Hematopoietic multipotent progenitor cell treated with erythropoietin and hydrocortisone succinate and interleukin-3 and kit ligand, for 4 days (in vitro differentiated cells): ENCODE measurements around the gene EXOC2.

Experiments used
- DNase-seq: peaks from one replicate; pipeline ENCODE4 v3.0.0-alpha.2; 2015

The EXOC2 gene

GRCh38 chr6:492816-493414, 200.0 kb downstream of the EXOC2 start:
- no peak for DNase-seq

DNA sequence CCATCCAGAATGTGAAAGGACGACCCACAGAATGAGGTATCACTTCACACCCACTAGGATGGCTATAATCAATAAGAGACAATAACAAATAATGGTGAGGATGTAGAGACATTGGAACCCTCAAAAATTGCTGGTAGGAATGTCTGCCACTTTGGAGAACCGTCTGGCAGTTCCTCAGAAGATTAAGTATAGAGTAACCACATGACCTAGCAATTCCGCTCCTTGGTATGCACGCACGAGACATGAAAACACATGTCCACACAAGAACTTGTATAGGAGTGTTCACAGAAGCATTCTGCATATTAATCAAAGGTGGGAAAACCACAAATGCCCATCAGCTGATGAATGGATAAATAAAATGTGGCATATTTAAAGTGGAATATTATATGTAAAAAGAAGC, 200.8 kb downstream of the EXOC2 start:
- no peak for DNase-seq

DNA sequence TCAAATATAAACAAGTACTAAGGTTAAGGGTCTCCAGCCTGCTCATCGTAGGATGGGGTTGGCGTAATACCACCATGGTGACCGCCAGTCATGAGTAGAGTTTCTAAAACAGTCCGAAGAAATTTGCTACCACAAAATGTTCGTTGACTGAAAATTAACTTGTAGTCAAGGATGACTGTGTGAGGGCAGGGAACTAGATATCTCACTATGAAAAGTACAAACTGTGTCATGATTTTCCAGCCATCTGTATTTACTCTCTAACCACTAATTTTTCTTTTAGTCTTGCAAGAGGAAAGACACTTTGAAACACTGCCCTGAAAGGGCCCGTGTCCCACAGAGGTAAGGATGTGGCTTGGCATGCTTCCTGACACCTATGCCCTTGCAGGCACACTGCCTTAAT, 201.7 kb downstream of the EXOC2 start:
- DNase-seq: peak; percentile 23

DNA sequence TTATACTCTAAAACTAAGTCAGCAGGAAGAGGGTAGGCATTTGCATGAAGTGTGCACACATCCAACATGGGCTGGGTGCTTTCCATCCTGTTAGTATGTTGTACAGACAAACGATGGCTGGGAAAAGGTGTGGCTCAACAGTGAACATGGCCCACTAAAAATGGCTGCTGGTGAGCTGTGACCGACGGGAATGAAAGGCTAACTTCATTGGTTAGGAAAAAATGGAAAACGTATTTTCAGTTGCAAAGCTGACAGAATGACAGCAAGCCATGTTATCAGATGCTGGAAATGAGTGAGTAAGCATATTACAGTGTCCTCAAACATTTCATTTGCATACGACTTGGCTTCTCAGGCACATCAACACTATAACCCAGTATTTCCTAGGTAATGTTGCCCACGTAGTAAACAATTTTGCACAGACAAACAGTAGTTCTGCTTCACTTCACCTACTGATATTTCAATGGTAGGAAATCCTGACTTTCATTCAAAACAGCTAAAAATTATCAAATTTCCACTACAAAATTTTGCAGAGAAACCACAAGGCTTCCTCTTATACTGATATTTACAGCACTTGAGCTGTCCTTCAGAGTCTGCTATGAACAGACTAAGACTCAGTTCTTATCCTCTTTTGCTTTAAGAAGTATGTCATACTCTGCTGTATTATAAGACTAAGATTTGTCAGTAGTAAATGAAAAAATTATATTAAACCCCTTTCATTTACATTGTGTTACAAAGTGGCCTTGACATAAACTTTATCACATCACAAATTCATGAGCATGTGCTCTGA, 202.5 kb downstream of the EXOC2 start:
- DNase-seq: peak; percentile 60

GRCh38 chr6:489762-490161, 203.2 kb downstream of the EXOC2 start:
- DNase-seq: no peak

DNA sequence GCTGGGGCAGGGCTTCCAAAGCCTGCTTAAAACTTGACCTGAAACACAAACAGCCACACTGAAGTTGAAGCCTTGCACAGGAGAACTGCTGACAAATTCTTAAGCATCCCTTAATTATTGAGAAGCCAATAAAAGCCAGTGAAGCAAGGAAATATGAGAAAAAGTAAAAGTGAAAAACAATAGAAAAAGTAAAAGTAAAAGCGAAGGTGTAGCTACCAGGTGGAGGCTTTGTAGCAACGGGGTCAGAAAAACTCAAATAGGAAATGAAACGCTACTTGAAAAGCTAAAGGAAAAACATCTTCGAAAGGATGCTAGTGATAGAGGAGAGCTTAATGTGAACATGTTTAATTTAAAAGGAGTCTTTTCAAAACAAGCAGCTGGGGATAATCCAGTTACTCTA, 203.9 kb downstream of the EXOC2 start:
- no peak for DNase-seq

- no peak for DNase-seq
These were observed 205.0 kb downstream of the EXOC2 start for GRCh38 chr6:487956-488355.

DNA sequence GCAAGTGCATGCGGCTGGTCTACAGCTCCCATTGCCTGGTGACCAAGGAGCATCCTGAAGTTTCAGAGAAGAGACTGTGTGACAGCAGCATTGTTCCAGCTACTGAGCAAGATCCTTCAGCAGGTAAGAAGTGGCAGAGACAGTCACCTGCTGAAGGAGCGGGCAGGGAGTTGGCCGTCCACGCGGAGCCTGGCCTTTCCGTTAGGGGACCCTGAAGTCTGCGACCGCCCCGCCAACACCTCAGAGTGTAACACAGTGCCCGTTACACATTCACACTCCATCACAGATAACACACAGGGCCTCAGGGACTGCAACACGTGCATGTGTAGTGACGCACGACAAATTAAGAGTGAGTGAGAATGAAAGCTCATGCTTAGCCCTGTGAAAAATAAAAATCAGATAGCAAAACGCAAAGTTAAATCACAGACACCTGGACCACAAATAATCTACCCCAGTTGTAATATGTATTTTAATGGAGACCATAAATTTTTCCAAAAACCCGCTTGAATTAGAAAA, 207.2 kb downstream of the EXOC2 start:
- DNase-seq: no peak

GRCh38 chr6:484746-485145, 208.2 kb downstream of the EXOC2 start:
- DNase-seq: no peak

- no peak for DNase-seq
These were observed 208.7 kb downstream of the EXOC2 start for GRCh38 chr6:484086-484745.

DNA sequence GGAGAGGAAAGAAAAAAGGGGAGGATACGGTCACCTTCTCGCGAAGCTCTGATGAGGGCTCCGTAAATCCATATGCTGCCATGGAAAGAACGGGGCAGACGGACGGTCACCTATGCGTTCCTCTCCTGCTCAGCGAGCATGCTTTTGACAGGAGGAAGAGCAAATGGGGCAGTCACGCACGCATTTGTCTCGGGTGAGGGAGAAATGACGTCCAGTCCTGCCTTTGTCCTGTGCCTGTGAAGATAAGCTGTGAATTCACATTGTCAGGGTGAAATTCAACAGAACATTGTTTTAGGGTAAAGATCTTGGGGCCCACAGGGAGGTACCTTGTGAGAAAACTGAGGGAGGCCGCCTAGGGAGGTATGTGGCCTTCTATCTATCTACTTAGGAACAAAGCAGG, 217.6 kb downstream of the EXOC2 start:
- no peak for DNase-seq

DNA sequence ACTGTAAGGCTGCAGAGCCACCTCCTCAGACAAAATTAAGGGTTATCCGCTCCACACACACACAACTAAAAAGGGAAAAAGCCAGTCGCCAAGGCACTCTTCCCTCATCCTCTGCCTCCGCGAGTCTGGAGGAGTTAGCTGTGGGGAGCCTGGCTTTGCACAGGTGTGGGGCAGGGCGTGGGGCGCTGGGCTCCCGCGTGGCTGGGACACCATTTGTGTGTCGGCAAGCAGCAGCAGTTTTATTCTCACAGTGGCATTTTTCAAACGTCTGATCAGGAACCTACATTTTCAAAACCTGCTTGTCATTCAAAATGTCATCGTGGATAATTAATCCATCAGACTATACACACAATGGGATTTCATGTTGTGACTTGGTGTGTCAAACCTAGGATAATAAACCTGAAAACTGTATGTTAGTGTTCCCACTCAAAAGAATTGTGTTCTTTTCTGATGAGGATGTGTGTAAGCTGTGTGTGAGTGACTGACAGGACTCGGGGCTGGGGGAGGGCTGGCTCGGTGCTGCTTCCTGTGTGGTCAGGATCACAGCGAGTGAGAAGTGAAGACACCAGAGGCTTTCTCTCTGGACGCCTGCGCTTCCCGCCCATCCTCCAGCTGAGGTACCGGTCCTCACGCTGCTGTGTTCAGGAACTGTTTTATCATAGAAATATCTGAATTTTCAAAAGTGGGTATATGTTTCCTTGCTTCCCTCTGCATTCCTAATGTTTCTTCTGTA, 218.3 kb downstream of the EXOC2 start:
- DNase-seq: peak; percentile 82

- DNase-seq: no peak
These were observed 219.0 kb downstream of the EXOC2 start for GRCh38 chr6:473768-474452.

DNA sequence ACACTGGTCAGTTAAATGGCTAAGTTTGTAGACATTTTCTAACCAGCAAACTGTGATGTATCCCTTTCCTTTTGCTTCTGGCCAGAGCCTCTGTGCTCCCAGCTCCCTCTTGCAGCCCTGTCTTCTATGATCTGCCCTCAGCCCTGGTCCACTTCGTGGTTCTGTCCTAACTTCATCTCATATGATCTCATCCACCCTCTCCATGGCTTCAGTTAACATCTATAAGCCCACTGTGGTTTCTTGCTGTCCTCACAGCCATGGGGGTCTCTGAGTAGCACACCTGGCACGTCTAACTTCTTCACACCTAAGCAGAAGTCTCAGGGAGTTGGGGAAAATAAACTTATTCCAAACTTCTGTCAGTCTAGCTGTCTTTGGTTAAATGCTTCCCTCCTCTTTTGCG, 219.6 kb downstream of the EXOC2 start:
- no peak for DNase-seq

- no peak for DNase-seq
These were observed 222.0 kb downstream of the EXOC2 start for GRCh38 chr6:470901-471448.

- no peak for DNase-seq
These were observed 222.7 kb downstream of the EXOC2 start for GRCh38 chr6:470051-470900.

DNA sequence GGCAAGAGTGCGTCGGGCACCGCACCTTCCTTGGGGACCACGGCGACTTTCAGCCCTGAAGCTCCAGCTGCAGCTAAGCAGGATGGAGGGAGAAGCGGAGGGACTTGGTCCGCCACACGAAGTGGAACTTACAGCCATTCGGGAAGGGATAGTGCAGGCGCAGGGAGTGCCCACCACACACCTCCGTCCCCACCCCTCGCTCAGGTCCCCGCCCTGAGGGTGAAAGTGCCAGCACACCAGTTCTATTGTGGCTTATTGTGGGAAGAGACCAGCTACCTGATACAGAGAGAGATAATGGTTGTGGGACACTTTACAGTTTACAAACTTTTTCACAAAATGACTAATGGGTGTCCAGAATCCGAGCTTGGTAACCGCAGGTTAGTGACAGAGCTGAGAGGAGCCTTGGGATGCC, 225.3 kb downstream of the EXOC2 start:
- DNase-seq: no peak

DNA sequence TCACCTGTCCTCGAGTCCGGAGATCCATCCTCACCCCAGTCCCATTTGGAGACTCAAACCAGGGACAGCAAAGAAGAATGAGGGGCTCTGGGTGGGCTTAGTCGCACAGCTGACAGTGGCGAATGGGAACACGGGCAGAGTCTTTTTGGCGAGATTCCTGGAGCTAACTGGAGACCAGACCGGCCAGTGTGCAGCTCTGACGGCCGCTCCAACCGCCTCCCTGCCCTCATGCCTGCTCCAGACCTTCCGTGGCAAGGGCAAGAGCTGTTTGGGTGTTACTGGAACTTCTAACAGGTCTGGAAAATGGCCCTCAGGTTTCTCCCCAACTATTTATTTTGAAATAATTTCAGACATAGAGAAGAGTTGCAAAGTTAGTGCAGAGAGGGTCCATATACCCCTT, 225.8 kb downstream of the EXOC2 start:
- DNase-seq: no peak

GRCh38 chr6:466564-466963, 226.4 kb downstream of the EXOC2 start:
- no peak for DNase-seq

- DNase-seq: no peak
These were observed 227.2 kb downstream of the EXOC2 start for GRCh38 chr6:465531-466348.
